LNCaP clone FGC (cell line): ENCODE data around the gene RABEP1.

Experiments
- DNase-seq: peaks from one replicate; pipeline ENCODE4 v3.0.0-alpha.2; 2011; ENCODE audit warnings: low read depth
- H3K4me3 ChIP-seq: 2 replicates; pipeline ENCODE4 v1.5.1; 2011; ENCODE audit warnings: mild to moderate bottlenecking, low read depth, low read length, control low read depth
- CTCF ChIP-seq: IDR thresholded peaks from 2 replicates; pipeline ENCODE4 v1.5.1; 2012; ENCODE audit warnings: mild to moderate bottlenecking; ENCODE audit not compliant: control insufficient read depth, insufficient read depth; ENCODE audit errors: extremely low read depth

The RABEP1 gene

GRCh38 chr17:5378566-5379207 is 96.6 kb downstream of the RABEP1 start:
- DNase-seq, result no peak
- H3K4me3 ChIP-seq, result no peak overlapping the region
- no peak for TF ChIP-seq CTCF

- TF ChIP-seq CTCF, result no peak
- H3K4me3 ChIP-seq, result no peak overlapping the region
Measured at GRCh38 chr17:5379351-5380107, 97.4 kb downstream of the RABEP1 start.

GRCh38 chr17:5380491-5381135 is 98.5 kb downstream of the RABEP1 start:
- no peak for TF ChIP-seq CTCF
- DNase-seq, result no peak
- no peak overlapping the region for H3K4me3 ChIP-seq

More at GRCh38 chr17:5379351-5380107, 97.4 kb downstream of the RABEP1 start:
- no peak for DNase-seq

- no peak for TF ChIP-seq CTCF
Measured at GRCh38 chr17:5381542-5381941, 99.5 kb downstream of the RABEP1 start.

GRCh38 chr17:5391678-5392077 is 109.6 kb downstream of the RABEP1 start:
- TF ChIP-seq CTCF, result no peak
- no peak for DNase-seq
- H3K4me3 ChIP-seq, result no peak overlapping the region

More at GRCh38 chr17:5381542-5381941, 99.5 kb downstream of the RABEP1 start:
- DNase-seq, result no peak
- H3K4me3 ChIP-seq, result no peak overlapping the region

GRCh38 chr17:5396612-5397011 is 114.5 kb downstream of the RABEP1 start:
- H3K4me3 ChIP-seq, result no peak overlapping the region
- no peak for TF ChIP-seq CTCF
- no peak for DNase-seq
